Liver (tissue), 3 donors: Measurements from ENCODE around the gene SMIM45.

Experiments
- EGR1 ChIP-seq, 2 donors: IDR thresholded peaks; 2 replicates each; pipeline ENCODE4 v1.6.1; 2016 to 2018; ENCODE audit warnings: antibody characterized with exemption in 2 of 2, low read depth in 2 of 2
- FOXA1 ChIP-seq: IDR thresholded peaks from 2 replicates; pipeline ENCODE4 v1.6.1; 2016; ENCODE audit warnings: antibody characterized with exemption
- GABPA ChIP-seq, 2 donors: IDR thresholded peaks in 1 of 2; conservative IDR thresholded peaks in 1 of 2; 2 replicates each; pipeline ENCODE4 v1.6.1; 2016; ENCODE audit warnings: antibody characterized with exemption in 2 of 2, mild to moderate bottlenecking in 1 of 2, moderate library complexity in 1 of 2
- HNF4G ChIP-seq: IDR thresholded peaks from 2 replicates; pipeline ENCODE4 v1.6.1; 2016; ENCODE audit warnings: antibody characterized with exemption
- NR2F2 ChIP-seq: IDR thresholded peaks from 2 replicates; pipeline ENCODE4 v1.6.1; 2016; ENCODE audit warnings: antibody characterized with exemption
- RAD21 ChIP-seq, 2 donors: IDR thresholded peaks; 2 replicates each; pipeline ENCODE4 v1.6.1; 2016; ENCODE audit warnings: antibody characterized with exemption in 2 of 2, mild to moderate bottlenecking in 2 of 2
- TAF1 ChIP-seq: conservative IDR thresholded peaks from 2 replicates; pipeline ENCODE4 v1.6.1; 2016; ENCODE audit warnings: antibody characterized with exemption, mild to moderate bottlenecking
- YY1 ChIP-seq: IDR thresholded peaks from 2 replicates; pipeline ENCODE4 v1.6.1; 2016; ENCODE audit warnings: antibody characterized with exemption, mild to moderate bottlenecking
- ZBTB33 ChIP-seq: IDR thresholded peaks from 2 replicates; pipeline ENCODE4 v1.6.1; 2016; ENCODE audit warnings: antibody characterized with exemption
- TF ChIP-seq, protein P1 (sequence below): fragments of 150-350 bp; IDR thresholded peaks from 2 replicates; pipeline ENCODE4 v1.5.1; 2017; ENCODE audit warnings: improper control_type of control experiment, low read depth, low read length; ENCODE audit not compliant: missing input control
- TF ChIP-seq, protein P2 (sequence below): IDR thresholded peaks from 2 replicates; pipeline ENCODE4 v1.6.1; 2016; ENCODE audit warnings: antibody characterized with exemption, mild to moderate bottlenecking
- TF ChIP-seq, protein P3 (sequence below): IDR thresholded peaks from 2 replicates; pipeline ENCODE4 v1.6.1; 2016; ENCODE audit warnings: antibody characterized with exemption
- TF ChIP-seq, protein P4 (sequence below): IDR thresholded peaks from 2 replicates; pipeline ENCODE4 v1.6.1; 2016; ENCODE audit warnings: antibody characterized with exemption
- donor health status: healthy.
- donor health status: healthy.

GRCh38 chr22:41966607-41967240 lies 14.8 kb downstream of the SMIM45 start:
- TF ChIP-seq YY1 (no peak), ZBTB33 (no peak), RAD21 (IDR thresholded peaks at IDR 0.05) (peak; percentile 81 to 83), EGR1 (IDR thresholded peaks at IDR 0.05; ENCODE audit: low read depth in 2 of 2) (no peak), NR2F2 (no peak), GABPA (IDR thresholded peaks at IDR 0.05 in 1 of 2, conservative IDR thresholded peaks at IDR 0.05 in 1 of 2) (no peak), FOXA1 (no peak), HNF4G (no peak), TAF1 (no peak)
- TF ChIP-seq, protein P1, sequence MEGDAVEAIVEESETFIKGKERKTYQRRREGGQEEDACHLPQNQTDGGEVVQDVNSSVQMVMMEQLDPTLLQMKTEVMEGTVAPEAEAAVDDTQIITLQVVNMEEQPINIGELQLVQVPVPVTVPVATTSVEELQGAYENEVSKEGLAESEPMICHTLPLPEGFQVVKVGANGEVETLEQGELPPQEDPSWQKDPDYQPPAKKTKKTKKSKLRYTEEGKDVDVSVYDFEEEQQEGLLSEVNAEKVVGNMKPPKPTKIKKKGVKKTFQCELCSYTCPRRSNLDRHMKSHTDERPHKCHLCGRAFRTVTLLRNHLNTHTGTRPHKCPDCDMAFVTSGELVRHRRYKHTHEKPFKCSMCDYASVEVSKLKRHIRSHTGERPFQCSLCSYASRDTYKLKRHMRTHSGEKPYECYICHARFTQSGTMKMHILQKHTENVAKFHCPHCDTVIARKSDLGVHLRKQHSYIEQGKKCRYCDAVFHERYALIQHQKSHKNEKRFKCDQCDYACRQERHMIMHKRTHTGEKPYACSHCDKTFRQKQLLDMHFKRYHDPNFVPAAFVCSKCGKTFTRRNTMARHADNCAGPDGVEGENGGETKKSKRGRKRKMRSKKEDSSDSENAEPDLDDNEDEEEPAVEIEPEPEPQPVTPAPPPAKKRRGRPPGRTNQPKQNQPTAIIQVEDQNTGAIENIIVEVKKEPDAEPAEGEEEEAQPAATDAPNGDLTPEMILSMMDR, result peak; percentile 51
- TF ChIP-seq, protein P2, sequence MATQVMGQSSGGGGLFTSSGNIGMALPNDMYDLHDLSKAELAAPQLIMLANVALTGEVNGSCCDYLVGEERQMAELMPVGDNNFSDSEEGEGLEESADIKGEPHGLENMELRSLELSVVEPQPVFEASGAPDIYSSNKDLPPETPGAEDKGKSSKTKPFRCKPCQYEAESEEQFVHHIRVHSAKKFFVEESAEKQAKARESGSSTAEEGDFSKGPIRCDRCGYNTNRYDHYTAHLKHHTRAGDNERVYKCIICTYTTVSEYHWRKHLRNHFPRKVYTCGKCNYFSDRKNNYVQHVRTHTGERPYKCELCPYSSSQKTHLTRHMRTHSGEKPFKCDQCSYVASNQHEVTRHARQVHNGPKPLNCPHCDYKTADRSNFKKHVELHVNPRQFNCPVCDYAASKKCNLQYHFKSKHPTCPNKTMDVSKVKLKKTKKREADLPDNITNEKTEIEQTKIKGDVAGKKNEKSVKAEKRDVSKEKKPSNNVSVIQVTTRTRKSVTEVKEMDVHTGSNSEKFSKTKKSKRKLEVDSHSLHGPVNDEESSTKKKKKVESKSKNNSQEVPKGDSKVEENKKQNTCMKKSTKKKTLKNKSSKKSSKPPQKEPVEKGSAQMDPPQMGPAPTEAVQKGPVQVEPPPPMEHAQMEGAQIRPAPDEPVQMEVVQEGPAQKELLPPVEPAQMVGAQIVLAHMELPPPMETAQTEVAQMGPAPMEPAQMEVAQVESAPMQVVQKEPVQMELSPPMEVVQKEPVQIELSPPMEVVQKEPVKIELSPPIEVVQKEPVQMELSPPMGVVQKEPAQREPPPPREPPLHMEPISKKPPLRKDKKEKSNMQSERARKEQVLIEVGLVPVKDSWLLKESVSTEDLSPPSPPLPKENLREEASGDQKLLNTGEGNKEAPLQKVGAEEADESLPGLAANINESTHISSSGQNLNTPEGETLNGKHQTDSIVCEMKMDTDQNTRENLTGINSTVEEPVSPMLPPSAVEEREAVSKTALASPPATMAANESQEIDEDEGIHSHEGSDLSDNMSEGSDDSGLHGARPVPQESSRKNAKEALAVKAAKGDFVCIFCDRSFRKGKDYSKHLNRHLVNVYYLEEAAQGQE, result no peak
- TF ChIP-seq, protein P3, sequence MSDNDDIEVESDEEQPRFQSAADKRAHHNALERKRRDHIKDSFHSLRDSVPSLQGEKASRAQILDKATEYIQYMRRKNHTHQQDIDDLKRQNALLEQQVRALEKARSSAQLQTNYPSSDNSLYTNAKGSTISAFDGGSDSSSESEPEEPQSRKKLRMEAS, result no peak
- TF ChIP-seq, protein P4, sequence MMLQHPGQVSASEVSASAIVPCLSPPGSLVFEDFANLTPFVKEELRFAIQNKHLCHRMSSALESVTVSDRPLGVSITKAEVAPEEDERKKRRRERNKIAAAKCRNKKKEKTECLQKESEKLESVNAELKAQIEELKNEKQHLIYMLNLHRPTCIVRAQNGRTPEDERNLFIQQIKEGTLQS, result no peak
